Testis (tissue), 2 donors: ENCODE measurements around the gene GMDS.

ENCODE experiments used
- POLR2A ChIP-seq: fragments of 450-650 bp; IDR thresholded peaks from one replicate; pipeline ENCODE4 v1.6.1; 2017; ENCODE audit warnings: antibody characterized with exemption, mild to moderate bottlenecking, moderate library complexity
- TF ChIP-seq, protein P1 (sequence below), 3 experiments: fragments of 450-650 bp in 2 of 3; fragments of 200-600 bp in 1 of 3; sonication (generic) in 1 of 3; IDR thresholded peaks; one replicate each; pipeline ENCODE4 v1.5.1; 2016 to 2019; ENCODE audit warnings: antibody characterized with exemption in 3 of 3, mild to moderate bottlenecking in 2 of 3, moderate library complexity in 1 of 3

DNA sequence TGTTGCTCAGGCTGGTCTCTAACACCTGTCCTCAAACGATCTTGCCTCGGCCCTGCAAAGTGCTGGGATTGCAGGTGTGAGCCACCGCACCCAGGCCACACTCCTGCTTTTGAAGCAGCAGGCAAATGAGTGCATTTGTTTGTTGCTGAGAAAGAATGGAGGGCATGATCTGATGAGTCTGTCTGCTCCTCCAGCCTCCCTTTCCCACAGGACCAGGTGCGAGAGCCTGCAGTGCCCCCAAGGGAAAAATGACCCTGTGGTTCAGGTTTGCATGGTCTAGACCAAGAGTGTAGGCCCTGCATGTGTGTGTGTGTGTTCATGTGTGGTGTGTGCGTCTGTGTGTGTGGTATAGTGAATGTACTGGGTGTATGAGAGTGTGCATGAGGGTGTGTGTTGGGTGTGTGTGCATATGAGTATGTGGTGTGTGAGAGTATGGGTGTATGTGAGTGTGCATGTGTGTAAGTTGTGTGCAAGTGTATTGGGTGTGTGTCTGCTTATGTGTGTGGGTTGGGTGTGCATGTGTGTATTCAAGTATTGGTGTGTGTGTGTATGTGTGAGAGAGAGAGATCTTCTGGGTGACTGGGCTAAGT, 658.4 kb downstream of the GMDS start:
- TF ChIP-seq, protein P1, sequence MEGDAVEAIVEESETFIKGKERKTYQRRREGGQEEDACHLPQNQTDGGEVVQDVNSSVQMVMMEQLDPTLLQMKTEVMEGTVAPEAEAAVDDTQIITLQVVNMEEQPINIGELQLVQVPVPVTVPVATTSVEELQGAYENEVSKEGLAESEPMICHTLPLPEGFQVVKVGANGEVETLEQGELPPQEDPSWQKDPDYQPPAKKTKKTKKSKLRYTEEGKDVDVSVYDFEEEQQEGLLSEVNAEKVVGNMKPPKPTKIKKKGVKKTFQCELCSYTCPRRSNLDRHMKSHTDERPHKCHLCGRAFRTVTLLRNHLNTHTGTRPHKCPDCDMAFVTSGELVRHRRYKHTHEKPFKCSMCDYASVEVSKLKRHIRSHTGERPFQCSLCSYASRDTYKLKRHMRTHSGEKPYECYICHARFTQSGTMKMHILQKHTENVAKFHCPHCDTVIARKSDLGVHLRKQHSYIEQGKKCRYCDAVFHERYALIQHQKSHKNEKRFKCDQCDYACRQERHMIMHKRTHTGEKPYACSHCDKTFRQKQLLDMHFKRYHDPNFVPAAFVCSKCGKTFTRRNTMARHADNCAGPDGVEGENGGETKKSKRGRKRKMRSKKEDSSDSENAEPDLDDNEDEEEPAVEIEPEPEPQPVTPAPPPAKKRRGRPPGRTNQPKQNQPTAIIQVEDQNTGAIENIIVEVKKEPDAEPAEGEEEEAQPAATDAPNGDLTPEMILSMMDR (IDR thresholded peaks at IDR 0.05), result no peak
- TF ChIP-seq POLR2A, result no peak
